AML-193 (cell line): ENCODE data around the gene CEP112.

Experiments
- DNase-seq, 2 experiments: peaks; one replicate each; lab custom pipeline; 2025; lab: John Stamatoyannopoulos, UW

The CEP112 gene

GRCh38 chr17:65593855-65594845, 597.8 kb downstream of the CEP112 start:
- DNase-seq, result no peak

GRCh38 chr17:65593092-65593854, 598.7 kb downstream of the CEP112 start:
- DNase-seq, result no peak

- no peak for DNase-seq
Measured at GRCh38 chr17:65592125-65592965, 599.6 kb downstream of the CEP112 start.

GRCh38 chr17:65589321-65589720, 602.6 kb downstream of the CEP112 start:
- no peak for DNase-seq

- no peak for DNase-seq
Measured at GRCh38 chr17:65588181-65588808, 603.6 kb downstream of the CEP112 start.

GRCh38 chr17:65587534-65588180, 604.3 kb downstream of the CEP112 start:
- DNase-seq, result no peak

GRCh38 chr17:65586899-65587298, 605.0 kb downstream of the CEP112 start:
- no peak for DNase-seq
